Mesendoderm (in vitro differentiated cells): ENCODE data around the gene CROT. TPM values are rescaled to one million over a fixed set of nuclear protein-coding genes. Genes with fewer than 3 reads are reported as not detected.

Experiments
- DNase-seq: peaks from one replicate; pipeline ENCODE4 v3.0.0; 2013
- H2AK5ac ChIP-seq: 2 replicates; pipeline ENCODE4 v1.6.1; 2013; ENCODE audit warnings: low read length, inconsistent platforms
- H2BK120ac ChIP-seq: 2 replicates; pipeline ENCODE4 v1.6.1; 2013; ENCODE audit warnings: low read depth, mild to moderate bottlenecking, low read length, moderate library complexity, mixed read lengths
- H2BK15ac ChIP-seq: replicated peaks from 2 replicates; pipeline ENCODE4 v1.6.1; 2013; ENCODE audit warnings: low read depth, mild to moderate bottlenecking, moderate library complexity
- H2BK5ac ChIP-seq: 2 replicates; pipeline ENCODE4 v1.6.1; 2013; ENCODE audit warnings: low read length, inconsistent platforms
- H3K18ac ChIP-seq: 2 replicates; pipeline ENCODE4 v1.6.1; 2013; ENCODE audit warnings: mild to moderate bottlenecking, low read length, mixed read lengths
- H3K23ac ChIP-seq: one replicate; pipeline ENCODE4 v1.6.1; 2013; ENCODE audit warnings: low read length
- H3K27ac ChIP-seq: 2 replicates; pipeline ENCODE4 v1.5.1; 2013; ENCODE audit warnings: low read depth, mild to moderate bottlenecking, inconsistent platforms, low read length, moderate library complexity
- H3K27me3 ChIP-seq: 2 replicates; pipeline ENCODE4 v1.6.1; 2013; ENCODE audit warnings: low read length, control low read depth, mild to moderate bottlenecking, inconsistent platforms; ENCODE audit not compliant: insufficient read depth, poor library complexity
- H3K36me3 ChIP-seq: 2 replicates; pipeline ENCODE4 v1.6.1; 2013; ENCODE audit warnings: low read length, inconsistent platforms; ENCODE audit not compliant: control insufficient read depth, insufficient read depth
- H3K4ac ChIP-seq: one replicate; pipeline ENCODE4 v1.6.1; 2013; ENCODE audit warnings: low read depth, mild to moderate bottlenecking, low read length, moderate library complexity
- H3K4me1 ChIP-seq: 2 replicates; pipeline ENCODE4 v1.6.1; 2013; ENCODE audit warnings: low read depth, low read length, inconsistent platforms; ENCODE audit not compliant: control insufficient read depth
- H3K4me2 ChIP-seq: 2 replicates; pipeline ENCODE4 v1.6.1; 2013; ENCODE audit warnings: low read length
- H3K4me3 ChIP-seq: 2 replicates; pipeline ENCODE4 v1.5.1; 2013; ENCODE audit warnings: mild to moderate bottlenecking, low read length
- H3K56ac ChIP-seq: one replicate; pipeline ENCODE4 v1.6.1; 2013; ENCODE audit warnings: low read length
- H3K79me1 ChIP-seq: 2 replicates; pipeline ENCODE4 v1.6.1; 2013; ENCODE audit warnings: low read length, inconsistent platforms
- H3K79me2 ChIP-seq: 2 replicates; pipeline ENCODE4 v1.6.1; 2013; ENCODE audit warnings: mild to moderate bottlenecking, low read length; ENCODE audit not compliant: control insufficient read depth, insufficient read depth
- H3K9ac ChIP-seq: 2 replicates; pipeline ENCODE4 v1.6.1; 2013; ENCODE audit warnings: low read length, inconsistent platforms
- H4K5ac ChIP-seq: one replicate; pipeline ENCODE4 v1.6.1; 2013; ENCODE audit warnings: low read length
- H4K8ac ChIP-seq: one replicate; pipeline ENCODE4 v1.6.1; 2013; ENCODE audit warnings: low read depth, mild to moderate bottlenecking, control low read depth, low read length, moderate library complexity
- WGBS: extraction: QIAGEN DNeasy Blood & Tissue Kit; methylation state at CpG from one replicate; pipeline ENCODE4 v1.1.7; 2013; ENCODE audit warnings: low lambda C conversion rate, missing lambda C conversion rate; ENCODE audit not compliant: insufficient coverage; ENCODE audit errors: extremely low coverage; 5-methylcytosine and 5-hydroxymethylcytosine counted together
- polyA plus RNA-seq, 2 experiments: library from polyadenylated mRNA; stranded (reverse); fragments of 200-250 nt; gene quantifications; one replicate each; pipeline ENCODE4 v1.2.3, GENCODE V29; 2013

The CROT gene, protein sequence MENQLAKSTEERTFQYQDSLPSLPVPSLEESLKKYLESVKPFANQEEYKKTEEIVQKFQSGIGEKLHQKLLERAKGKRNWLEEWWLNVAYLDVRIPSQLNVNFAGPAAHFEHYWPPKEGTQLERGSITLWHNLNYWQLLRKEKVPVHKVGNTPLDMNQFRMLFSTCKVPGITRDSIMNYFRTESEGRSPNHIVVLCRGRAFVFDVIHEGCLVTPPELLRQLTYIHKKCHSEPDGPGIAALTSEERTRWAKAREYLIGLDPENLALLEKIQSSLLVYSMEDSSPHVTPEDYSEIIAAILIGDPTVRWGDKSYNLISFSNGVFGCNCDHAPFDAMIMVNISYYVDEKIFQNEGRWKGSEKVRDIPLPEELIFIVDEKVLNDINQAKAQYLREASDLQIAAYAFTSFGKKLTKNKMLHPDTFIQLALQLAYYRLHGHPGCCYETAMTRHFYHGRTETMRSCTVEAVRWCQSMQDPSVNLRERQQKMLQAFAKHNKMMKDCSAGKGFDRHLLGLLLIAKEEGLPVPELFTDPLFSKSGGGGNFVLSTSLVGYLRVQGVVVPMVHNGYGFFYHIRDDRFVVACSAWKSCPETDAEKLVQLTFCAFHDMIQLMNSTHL
- 1.6 TPM for polyA plus RNA-seq (2013, experiment 1 of 2)
- 1.7 TPM for polyA plus RNA-seq (2013, experiment 2 of 2)

DNA sequence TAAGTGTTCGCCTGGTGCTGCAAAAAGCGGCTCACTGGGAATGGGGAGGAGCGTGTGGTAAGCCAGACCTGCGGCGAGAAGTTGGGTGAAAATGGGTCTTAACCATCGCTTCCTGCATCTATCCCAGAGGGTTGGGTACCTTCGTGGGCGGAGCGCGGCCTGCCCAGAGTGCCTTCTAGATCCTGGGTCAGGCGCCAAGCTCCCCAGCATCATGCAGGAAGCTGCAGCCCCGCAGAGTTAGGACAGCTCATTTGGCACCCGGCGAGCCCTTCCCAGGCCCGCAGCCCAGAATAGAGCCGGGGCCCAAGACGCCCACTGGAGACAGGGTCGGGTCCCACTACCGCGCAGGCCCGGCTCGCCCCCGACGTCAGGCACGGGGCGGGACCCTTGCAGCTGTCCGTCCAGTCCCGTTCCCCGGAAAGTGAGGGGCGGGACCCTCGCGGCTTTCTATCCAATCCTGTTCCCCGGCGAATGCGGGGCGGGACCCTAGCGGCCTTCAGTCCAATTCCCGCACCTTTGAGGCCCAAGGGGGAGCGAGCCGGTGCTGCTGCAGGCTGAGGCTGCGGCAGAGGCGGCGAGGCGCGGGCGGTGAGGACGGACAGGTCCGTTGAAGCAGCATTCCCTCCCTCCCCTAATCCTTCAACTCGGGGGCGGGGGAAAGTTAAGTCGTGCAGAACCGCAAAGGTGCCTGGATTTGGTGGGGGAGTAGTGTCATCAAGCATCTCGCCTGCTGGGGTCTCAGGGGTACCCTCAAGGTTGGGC lies at the start of gene CROT:
CROT (plus strand) TSS at position 499 of the 762 bp plus-strand sequence. CDS start 3,405 bp downstream, outside the sequence.
- Histone ChIP-seq H2AK5ac (no peak within 1 kb of the TSS), H4K5ac (peak within 1 kb of the TSS; percentile 68), H3K79me2 (no peaks in the 10 kb centered on the region), H3K27me3 (no peaks in the 10 kb centered on the region), H3K4ac (no peak within 1 kb of the TSS), H3K56ac (peak within 1 kb of the TSS; percentile 88), H3K4me3 (peak within 1 kb of the TSS; percentile 71), H3K23ac (no peak within 1 kb of the TSS), H3K27ac (peak within 1 kb of the TSS; percentile 64), H4K8ac (peak within 1 kb of the TSS; percentile 30), H3K4me2 (peak within 1 kb of the TSS; percentile 79), H3K18ac (peak within 1 kb of the TSS; percentile 78), H3K36me3 (no peaks in the 10 kb centered on the region), H3K9ac (peak within 1 kb of the TSS; percentile 77), H2BK120ac (peak within 1 kb of the TSS; percentile 15), H3K79me1 (no peaks in the 10 kb centered on the region), H2BK15ac (no peak within 1 kb of the TSS), H3K4me1 (peaks cover 1% of the 10 kb centered on the region), H2BK5ac (no peak within 1 kb of the TSS)
- no CpG with 5 or more reads among the region's 53 CpGs for WGBS
- peak; percentile 95 for DNase-seq

DNA sequence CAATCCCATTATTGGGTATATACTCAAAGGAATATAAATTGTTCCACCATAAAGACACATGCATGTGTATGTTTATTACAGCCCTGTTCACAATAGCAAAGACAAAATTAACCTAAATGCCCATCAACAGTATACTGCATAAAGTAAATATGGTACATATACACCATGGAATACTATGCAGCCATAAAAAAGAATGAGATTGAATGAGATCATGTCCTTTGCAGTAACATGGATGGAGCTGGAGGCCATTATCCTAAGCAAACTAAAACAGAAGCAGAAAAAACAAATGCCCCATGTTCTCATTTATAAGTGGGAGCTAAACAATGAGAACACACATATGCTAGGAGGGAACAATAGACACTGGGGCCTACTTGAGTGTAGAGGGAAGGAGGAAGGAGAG lies 44.7 kb upstream of the CROT start:
- Histone ChIP-seq H2BK15ac (no peak overlapping the region), H4K8ac (no peak overlapping the region), H3K79me1 (no peaks in the 10 kb centered on the region), H3K4me1 (no peaks in the 10 kb centered on the region), H3K23ac (no peak overlapping the region), H3K4me3 (no peak overlapping the region), H3K27ac (no peak overlapping the region), H4K5ac (no peak overlapping the region), H2BK5ac (no peak overlapping the region), H3K4ac (no peak overlapping the region), H2BK120ac (no peak overlapping the region), H3K9ac (no peak overlapping the region), H3K18ac (no peak overlapping the region), H2AK5ac (no peak overlapping the region), H3K79me2 (no peaks in the 10 kb centered on the region), H3K27me3 (no peaks in the 10 kb centered on the region), H3K56ac (no peak overlapping the region), H3K4me2 (no peak overlapping the region), H3K36me3 (no peaks in the 10 kb centered on the region)
- no peak for DNase-seq

DNA sequence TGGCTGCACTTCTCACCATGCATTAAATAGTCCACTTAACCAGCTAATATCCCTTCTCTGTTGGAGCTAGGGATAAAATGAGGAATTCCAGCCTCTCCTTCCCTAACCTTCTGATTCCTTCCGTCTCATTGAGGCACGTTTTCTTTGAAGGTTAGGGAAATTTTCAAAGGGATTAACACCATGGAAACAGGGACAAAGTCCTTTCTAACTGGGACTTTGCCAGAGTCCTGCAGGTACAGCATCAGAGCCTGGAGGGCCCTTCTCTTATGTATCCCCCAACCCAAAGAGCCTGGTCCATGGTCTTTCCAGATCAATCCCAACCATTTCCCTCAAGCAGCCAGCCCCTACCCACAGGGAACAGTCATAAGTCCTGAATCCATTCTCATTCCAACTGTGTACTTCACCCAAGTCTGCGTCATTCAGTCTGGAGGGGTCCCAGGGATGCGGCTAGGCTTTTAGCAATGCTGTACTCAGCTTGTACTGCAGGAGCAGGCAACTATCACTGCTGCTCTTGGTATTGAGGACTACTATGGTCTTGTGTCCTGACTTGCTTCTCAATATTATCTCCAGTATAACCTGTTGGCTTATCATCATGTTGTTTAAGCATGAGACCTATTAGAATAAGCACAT lies 34.6 kb upstream of the CROT start:
- Histone ChIP-seq H3K9ac (no peak overlapping the region), H4K5ac (no peak overlapping the region), H3K27me3 (no peaks in the 10 kb centered on the region), H3K79me2 (no peaks in the 10 kb centered on the region), H2BK5ac (no peak overlapping the region), H3K79me1 (no peaks in the 10 kb centered on the region), H3K4me1 (no peaks in the 10 kb centered on the region), H2AK5ac (no peak overlapping the region), H2BK120ac (no peak overlapping the region), H3K4me2 (no peak overlapping the region), H3K36me3 (no peaks in the 10 kb centered on the region), H2BK15ac (no peak overlapping the region), H3K27ac (no peak overlapping the region), H3K18ac (no peak overlapping the region), H3K4me3 (no peak overlapping the region), H3K23ac (no peak overlapping the region), H3K56ac (no peak overlapping the region), H4K8ac (no peak overlapping the region), H3K4ac (no peak overlapping the region)
- WGBS = no CpG with 5 or more reads among the region's 4 CpGs
- DNase-seq = no peak

DNA sequence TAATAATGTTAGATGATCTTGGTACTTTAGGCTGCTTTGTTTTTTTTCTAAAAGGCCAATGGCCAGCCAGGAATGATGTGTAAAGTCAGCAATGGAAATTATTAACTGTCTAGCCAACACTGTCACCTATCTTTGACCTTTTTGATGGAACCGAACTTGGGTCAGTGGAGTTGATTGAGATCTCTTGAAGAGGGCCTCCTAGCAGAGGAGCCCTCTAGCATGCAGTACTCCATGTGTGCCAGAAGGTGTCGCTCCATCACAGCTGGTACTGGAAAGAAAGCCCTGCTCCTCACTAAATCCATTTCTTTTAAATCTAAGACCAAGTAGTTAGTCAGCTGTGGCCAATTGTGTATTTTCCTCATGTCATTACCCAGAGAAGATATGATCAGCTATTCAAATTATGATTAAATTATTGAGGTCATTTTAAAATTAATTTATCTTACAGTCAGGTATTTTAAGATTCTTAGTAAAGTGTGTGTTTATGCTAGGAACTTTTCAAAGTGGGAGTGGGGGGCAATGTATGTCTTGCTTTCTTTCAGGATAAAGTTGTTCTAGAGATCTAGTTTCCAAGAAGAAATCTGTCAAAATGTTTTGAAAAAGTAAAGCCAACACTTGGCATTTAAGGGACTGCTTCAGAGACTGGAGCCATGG lies 33.1 kb upstream of the CROT start:
- Histone ChIP-seq H4K5ac (no peak overlapping the region), H2BK120ac (no peak overlapping the region), H3K79me1 (no peaks in the 10 kb centered on the region), H3K4me2 (no peak overlapping the region), H3K9ac (no peak overlapping the region), H3K56ac (no peak overlapping the region), H3K4me1 (no peaks in the 10 kb centered on the region), H2BK15ac (no peak overlapping the region), H3K79me2 (no peaks in the 10 kb centered on the region), H3K23ac (no peak overlapping the region), H2BK5ac (no peak overlapping the region), H3K36me3 (no peaks in the 10 kb centered on the region), H3K4me3 (no peak overlapping the region), H2AK5ac (no peak overlapping the region), H3K27ac (no peak overlapping the region), H4K8ac (no peak overlapping the region), H3K27me3 (no peaks in the 10 kb centered on the region), H3K4ac (no peak overlapping the region), H3K18ac (no peak overlapping the region)
- WGBS = no CpG with 5 or more reads among the region's 2 CpGs
- peak; percentile 60 for DNase-seq

DNA sequence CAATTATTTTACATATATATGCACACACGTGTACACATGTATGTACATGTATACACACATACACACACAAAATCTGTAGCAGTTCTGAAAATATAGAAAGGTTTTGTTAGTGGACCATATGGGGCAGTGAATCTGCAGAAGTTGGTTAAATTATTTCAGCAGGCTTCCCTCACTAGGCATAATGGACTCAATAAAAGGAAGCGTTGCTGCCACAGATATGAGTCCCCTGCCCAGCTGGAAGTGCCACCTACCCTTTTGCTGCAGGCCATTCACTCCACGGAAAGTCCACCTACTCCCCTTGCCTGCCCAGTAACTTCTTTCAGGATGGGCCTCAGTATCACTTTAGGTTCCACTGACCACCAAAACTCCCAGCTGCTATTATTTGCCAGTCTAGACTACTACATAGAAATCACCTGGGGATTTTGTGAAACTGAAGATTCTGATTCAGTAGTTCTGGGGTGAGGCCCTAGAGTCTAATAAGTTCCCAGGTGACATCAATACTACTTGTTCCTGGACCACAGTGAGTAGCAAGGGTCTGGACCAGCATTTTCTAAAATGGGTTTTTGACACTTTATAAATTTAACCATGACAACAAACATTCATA lies 29.3 kb upstream of the CROT start:
- Histone ChIP-seq H3K9ac (no peak overlapping the region), H2AK5ac (no peak overlapping the region), H3K4me1 (no peaks in the 10 kb centered on the region), H4K8ac (no peak overlapping the region), H3K27ac (no peak overlapping the region), H3K18ac (no peak overlapping the region), H3K27me3 (no peaks in the 10 kb centered on the region), H3K36me3 (no peaks in the 10 kb centered on the region), H4K5ac (no peak overlapping the region), H3K79me2 (no peaks in the 10 kb centered on the region), H3K79me1 (no peaks in the 10 kb centered on the region), H2BK15ac (no peak overlapping the region), H3K4me3 (no peak overlapping the region), H3K4ac (no peak overlapping the region), H2BK5ac (no peak overlapping the region), H3K23ac (no peak overlapping the region), H3K4me2 (no peak overlapping the region), H3K56ac (no peak overlapping the region), H2BK120ac (no peak overlapping the region)
- no peak for DNase-seq
- no CpG with 5 or more reads among the region's 3 CpGs for WGBS
